B cell (primary cell): ENCODE data around the gene MRPL4. TPM values are rescaled to one million over a fixed set of nuclear protein-coding genes. Genes with fewer than 3 reads are reported as not detected.

Source experiments
- ATAC-seq: fragments of 200-7000 bp; cut with Tn5 transposase; one replicate; pipeline ENCODE4 v1.10.0; 2021; ENCODE audit warnings: low read depth, mild to moderate bottlenecking, moderate number of reproducible peaks, moderate library complexity
- CTCF ChIA-PET: fragments of 350-600 bp; sonication (Branson Sonifier 250); formaldehyde crosslinking; loops from one replicate; lab custom pipeline; 2021; ENCODE audit warnings: antibody characterized with exemption, inconsistent platforms; lab: Charles Lee
- POLR2A ChIA-PET: fragments of 350-600 bp; sonication (Branson Sonifier 250); formaldehyde crosslinking; loops from one replicate; lab custom pipeline; 2021; ENCODE audit warnings: antibody characterized with exemption; lab: Charles Lee
- DNase-seq: peaks from one replicate; pipeline ENCODE4 v3.0.0; 2013
- H2AFZ ChIP-seq: 2 replicates; pipeline ENCODE4 v1.6.1; 2012; ENCODE audit warnings: mild to moderate bottlenecking, low read depth, low read length; ENCODE audit not compliant: insufficient read depth, poor library complexity, severe bottlenecking
- H3K27ac ChIP-seq, 2 donors: 1 replicate in 1 of 2; 2 replicates in 1 of 2; pipeline ENCODE4 v1.5.1; 2012 to 2013; ENCODE audit warnings: low read length in 2 of 2, mild to moderate bottlenecking in 2 of 2, moderate library complexity in 1 of 2
- H3K27me3 ChIP-seq, 4 experiments: fragments of 200-600 bp in 1 of 4; sonication (generic) in 1 of 4; replicated peaks in 1 of 4; 1 replicate in 2 of 4; 2 replicates in 2 of 4; pipeline versions ENCODE4 v1.6.1 to v1.7.0; 2013 to 2016; ENCODE audit warnings: low read length in 3 of 4, mild to moderate bottlenecking in 2 of 4, mixed read lengths in 1 of 4, moderate library complexity in 1 of 4; ENCODE audit not compliant: insufficient read depth in 4 of 4, control insufficient read depth in 3 of 4; ENCODE audit errors: control extremely low read depth in 1 of 4
- H3K36me3 ChIP-seq, 2 experiments: replicated peaks in 1 of 2; 1 replicate in 1 of 2; 2 replicates in 1 of 2; pipeline versions ENCODE4 v1.6.1 to v1.7.1; 2013; ENCODE audit warnings: low read length in 1 of 2; ENCODE audit not compliant: insufficient read depth in 2 of 2, control insufficient read depth in 1 of 2; ENCODE audit errors: control extremely low read depth in 1 of 2, extremely low read depth in 1 of 2
- H3K4me1 ChIP-seq, 2 donors: fragments of 200-600 bp in 1 of 2; sonication (generic) in 1 of 2; 1 replicate in 1 of 2; 2 replicates in 1 of 2; pipeline versions ENCODE4 v1.5.1 to v1.6.1; 2013 to 2017; ENCODE audit warnings: low read length in 2 of 2; ENCODE audit not compliant: control insufficient read depth in 2 of 2, insufficient read depth in 2 of 2
- H3K4me2 ChIP-seq: replicated peaks from 2 replicates; pipeline ENCODE3; 2012; ENCODE audit warnings: mild to moderate bottlenecking, low read depth, low read length; ENCODE audit not compliant: poor library complexity, severe bottlenecking
- H3K4me3 ChIP-seq, 5 experiments: fragments of 200-600 bp in 1 of 5; sonication (generic) in 1 of 5; 1 replicate in 3 of 5; 2 replicates in 2 of 5; pipeline versions ENCODE4 v1.5.1 to v1.7.0; 2011 to 2016; ENCODE audit warnings: low read length in 4 of 5, mild to moderate bottlenecking in 4 of 5, low read depth in 2 of 5, control low read depth in 1 of 5, moderate library complexity in 1 of 5; ENCODE audit not compliant: insufficient read depth in 1 of 5; ENCODE audit errors: control extremely low read depth in 1 of 5, extremely low read depth in 1 of 5
- H3K79me2 ChIP-seq: fragments of 200-600 bp; sonication (generic); one replicate; pipeline ENCODE4 v1.6.0; 2016; ENCODE audit warnings: low read length; ENCODE audit not compliant: control insufficient read depth, insufficient read depth
- H3K9ac ChIP-seq: fragments of 200-600 bp; sonication (generic); 2 replicates; pipeline ENCODE4 v1.6.1; 2017; ENCODE audit warnings: mild to moderate bottlenecking, low read length, moderate library complexity
- H3K9me3 ChIP-seq, 3 donors: one replicate each; pipeline versions ENCODE4 v1.6.1 to v1.7.1; 2013; ENCODE audit warnings: low read length in 2 of 3; ENCODE audit not compliant: control insufficient read depth in 2 of 3, insufficient read depth in 1 of 3; ENCODE audit errors: control extremely low read depth in 1 of 3
- H4K20me1 ChIP-seq: 2 replicates; pipeline ENCODE4 v1.6.0; 2012; ENCODE audit warnings: mild to moderate bottlenecking, low read length; ENCODE audit not compliant: insufficient read depth, control insufficient read depth, poor library complexity, severe bottlenecking
- H3K27ac Mint-ChIP-seq: one replicate; pipeline ENCODE4 v1.8.0; 2021; ENCODE audit warnings: mixed read lengths
- H3K27me3 Mint-ChIP-seq: one replicate; pipeline ENCODE4 v1.8.0; 2021; ENCODE audit warnings: mixed read lengths
- H3K4me1 Mint-ChIP-seq: one replicate; pipeline ENCODE4 v1.8.0; 2021; ENCODE audit warnings: mixed read lengths
- H3K4me3 Mint-ChIP-seq: one replicate; pipeline ENCODE4 v1.8.0; 2021; ENCODE audit warnings: mixed read lengths
- H3K9me3 Mint-ChIP-seq: one replicate; pipeline ENCODE4 v1.8.0; 2022; ENCODE audit warnings: mixed read lengths; ENCODE audit not compliant: insufficient read depth
- CTCF ChIP-seq: fragments of 200-600 bp; IDR thresholded peaks from one replicate; pipeline ENCODE4 v1.8.0; 2022; ENCODE audit warnings: antibody characterized with exemption, mild to moderate bottlenecking
- EZH2 ChIP-seq: IDR thresholded peaks from 2 replicates; pipeline ENCODE4 v1.6.1; 2012; ENCODE audit warnings: borderline replicate concordance, low read depth, mild to moderate bottlenecking, moderate library complexity, low read length; ENCODE audit not compliant: insufficient read depth, poor library complexity, severe bottlenecking
- WGBS: methylation state at CpG from one replicate; pipeline ENCODE4 v1.1.5; 2013; ENCODE audit warnings: missing lambda C conversion rate; ENCODE audit not compliant: insufficient coverage; 5-methylcytosine and 5-hydroxymethylcytosine counted together
- intact Hi-C: fragments of 100-400 bp; cut with micrococcal nuclease; formaldehyde crosslinking; loops from one replicate; pipeline ENCODE4 v1.10.0; 2022
- polyA plus RNA-seq: library from polyadenylated mRNA; depleted of rRNA; stranded (reverse); fragments of >200 nt; gene quantifications from 2 replicates; pipeline ENCODE4 v1.2.3, GENCODE V29; 2012
- total RNA-seq, 2 donors: library from RNA; stranded (reverse); fragments of 120-200 nt in 1 of 2; gene quantifications; 1 replicate in 1 of 2; 2 replicates in 1 of 2; pipeline versions ENCODE4 v1.2.3 to v1.2.4, GENCODE V29; 2013 to 2022

MRPL4 gene
- total and polyA plus RNA-seq, 2 donors (not counting 1 experiment from before 2014, with no cell fraction given): 39.8 to 81.1 TPM

GRCh38 chr19:10227026-10227971, 24.7 kb upstream of the MRPL4 start:
- POLR2A ChIA-PET: interaction anchor here (0.6 kb wide), 1 partner anchor 23 kb away, joined by 3 read pairs; no protein-coding TSS in a partner anchor
- Histone ChIP-seq H2AFZ (no peak overlapping the region), H3K4me1 (peaks cover 18 to 35% of the 10 kb centered on the region in 2 donors), H3K4me3 (no peak overlapping the region), H3K9ac (no peak overlapping the region), H3K36me3 (no peaks in the 10 kb centered on the region), H3K27ac (no peak overlapping the region), H4K20me1 (no peaks in the 10 kb centered on the region), H3K27me3 (no peaks in the 10 kb centered on the region), H3K79me2 (peaks cover 10% of the 10 kb centered on the region), H3K9me3 (no peaks in the 10 kb centered on the region), H3K4me2 (no peak overlapping the region)
- DNase-seq (no peak), ATAC-seq (no peak)
- intact Hi-C loops: no loop called here
- 92% methylated on average over 19 of the region's 28 CpGs for WGBS
- Mint-ChIP-seq H3K4me3 (no peak overlapping the region), H3K27ac (no peak overlapping the region), H3K4me1 (peaks cover 28% of the 10 kb centered on the region), H3K27me3 (no peaks in the 10 kb centered on the region), H3K9me3 (no peaks in the 10 kb centered on the region)
- CTCF ChIA-PET: interaction anchor here (0.5 to 13.7 kb wide), 5 partner anchors 9 to 108 kb away, joined by 3 to 236 read pairs (median 3); partner anchors contain the start of genes EIF3G and MRPL4
- no peak for TF ChIP-seq EZH2
- no peak for TF ChIP-seq CTCF

- DNase-seq (no peak), ATAC-seq (no peak)
- Histone ChIP-seq H3K36me3 (no peaks in the 10 kb centered on the region), H3K9me3 (no peaks in the 10 kb centered on the region), H3K27ac (no peak overlapping the region), H3K9ac (no peak overlapping the region), H3K79me2 (peaks cover 10% of the 10 kb centered on the region), H3K4me2 (no peak overlapping the region), H2AFZ (no peak overlapping the region), H4K20me1 (no peaks in the 10 kb centered on the region), H3K4me3 (no peak overlapping the region), H3K27me3 (no peaks in the 10 kb centered on the region), H3K4me1 (peaks cover 18 to 37% of the 10 kb centered on the region in 2 donors)
- Mint-ChIP-seq H3K4me3 (peak overlapping the region; percentile 78), H3K27ac (no peak overlapping the region), H3K27me3 (no peaks in the 10 kb centered on the region), H3K4me1 (peaks cover 33% of the 10 kb centered on the region), H3K9me3 (no peaks in the 10 kb centered on the region)
- WGBS: 47% methylated on average over 3 of the region's 5 CpGs
- ChIA-PET POLR2A (interaction anchor here (0.6 to 0.7 kb wide), 2 partner anchors 91 to 106 kb away, joined by 3 to 13 read pairs; no protein-coding TSS in a partner anchor), CTCF (interaction anchor here (1.0 to 13.7 kb wide), 7 partner anchors 10 to 298 kb away, joined by 3 to 236 read pairs (median 4); partner anchors contain the start of gene MRPL4)
- no peak for TF ChIP-seq EZH2
- intact Hi-C loops: no loop called here
Observed at GRCh38 chr19:10228393-10228792, 23.6 kb upstream of the MRPL4 start.
